Esophagus squamous epithelium (tissue), 4 donors: ENCODE results near the gene ARL13A.

Experiments
- CTCF ChIP-seq, 6 experiments: fragments of 450-650 bp in 4 of 6; fragments of 200-600 bp in 2 of 6; sonication (generic) in 2 of 6; IDR thresholded peaks; one replicate each; pipeline ENCODE4 v1.5.1; 2016 to 2019; ENCODE audit warnings: antibody characterized with exemption in 6 of 6, mild to moderate bottlenecking in 4 of 6, moderate library complexity in 4 of 6
- POLR2A ChIP-seq, 4 donors: fragments of 450-650 bp; IDR thresholded peaks; one replicate each; pipeline ENCODE4 v1.6.1; 2017; ENCODE audit warnings: antibody characterized with exemption in 4 of 4, mild to moderate bottlenecking in 4 of 4, moderate library complexity in 3 of 4

DNA sequence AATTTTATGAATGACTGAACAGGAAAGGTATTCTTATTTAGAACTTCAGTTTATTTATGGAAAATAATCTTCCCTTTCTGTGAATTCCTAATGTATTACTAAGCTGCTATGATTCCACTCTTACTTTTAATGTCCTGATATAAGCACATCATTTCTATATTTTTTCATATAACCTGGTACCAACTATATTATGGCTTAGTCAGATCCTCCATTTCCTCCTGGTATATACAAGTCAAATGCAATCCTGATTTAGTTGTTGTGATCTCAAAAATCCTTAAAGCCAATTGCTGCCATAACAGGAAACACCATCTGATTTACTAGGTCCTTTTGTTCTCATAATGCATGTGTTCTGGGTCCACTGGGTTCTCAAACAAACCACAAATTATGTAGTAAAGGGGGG, 55.6 kb downstream of the ARL13A start:
- TF ChIP-seq CTCF (IDR thresholded peaks at IDR 0.05) (no peak), POLR2A (IDR thresholded peaks at IDR 0.05) (no peak)
